ENCODE measurements around the gene CES5A. TPM values are rescaled to one million over a fixed set of nuclear protein-coding genes. Genes with fewer than 3 reads are reported as not detected.

CES5A gene
- total RNA-seq, 4 donors from 2014 or later = not detected

DNA sequence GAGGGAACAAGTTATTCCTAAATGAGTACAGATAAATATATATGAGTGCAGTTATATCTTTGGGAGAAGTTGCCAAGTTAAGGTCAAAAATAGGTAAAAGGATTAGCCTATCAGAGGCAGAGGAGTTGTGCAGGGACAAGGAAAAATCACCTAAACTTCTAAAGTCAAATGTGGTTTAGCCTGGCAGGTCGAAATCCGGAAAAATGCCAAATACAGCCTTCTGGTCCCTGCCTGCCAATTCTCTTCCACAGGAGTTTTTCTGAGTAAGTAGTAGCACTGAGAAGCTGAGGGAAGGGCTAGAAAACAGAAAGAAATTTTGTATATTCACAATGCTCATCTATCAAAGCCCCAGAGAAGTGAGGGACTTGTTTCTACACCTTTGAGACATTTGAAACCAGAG lies 17.6 kb upstream of the CES5A start:
- Histone ChIP-seq H3K4me3 (no peak overlapping the region), H3K9me3 (peaks cover 0 to 34% (median 0%) of the 10 kb centered on the region in 3 donors), H3K4me1 (no peaks in the 10 kb centered on the region), H3K27me3 (no peaks in the 10 kb centered on the region), H3K27ac (no peak overlapping the region), H3K36me3 (no peaks in the 10 kb centered on the region)
- 54 to 62% methylated on average over 2 of the region's 2 CpGs for WGBS, 2 donors (ENCODE audit: low coverage in 1 of 2)
- ATAC-seq = no peak
- TF ChIP-seq, protein P1, sequence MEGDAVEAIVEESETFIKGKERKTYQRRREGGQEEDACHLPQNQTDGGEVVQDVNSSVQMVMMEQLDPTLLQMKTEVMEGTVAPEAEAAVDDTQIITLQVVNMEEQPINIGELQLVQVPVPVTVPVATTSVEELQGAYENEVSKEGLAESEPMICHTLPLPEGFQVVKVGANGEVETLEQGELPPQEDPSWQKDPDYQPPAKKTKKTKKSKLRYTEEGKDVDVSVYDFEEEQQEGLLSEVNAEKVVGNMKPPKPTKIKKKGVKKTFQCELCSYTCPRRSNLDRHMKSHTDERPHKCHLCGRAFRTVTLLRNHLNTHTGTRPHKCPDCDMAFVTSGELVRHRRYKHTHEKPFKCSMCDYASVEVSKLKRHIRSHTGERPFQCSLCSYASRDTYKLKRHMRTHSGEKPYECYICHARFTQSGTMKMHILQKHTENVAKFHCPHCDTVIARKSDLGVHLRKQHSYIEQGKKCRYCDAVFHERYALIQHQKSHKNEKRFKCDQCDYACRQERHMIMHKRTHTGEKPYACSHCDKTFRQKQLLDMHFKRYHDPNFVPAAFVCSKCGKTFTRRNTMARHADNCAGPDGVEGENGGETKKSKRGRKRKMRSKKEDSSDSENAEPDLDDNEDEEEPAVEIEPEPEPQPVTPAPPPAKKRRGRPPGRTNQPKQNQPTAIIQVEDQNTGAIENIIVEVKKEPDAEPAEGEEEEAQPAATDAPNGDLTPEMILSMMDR (IDR thresholded peaks at IDR 0.05) = no peak
- TF ChIP-seq EP300 (IDR thresholded peaks at IDR 0.05) = no peak

DNA sequence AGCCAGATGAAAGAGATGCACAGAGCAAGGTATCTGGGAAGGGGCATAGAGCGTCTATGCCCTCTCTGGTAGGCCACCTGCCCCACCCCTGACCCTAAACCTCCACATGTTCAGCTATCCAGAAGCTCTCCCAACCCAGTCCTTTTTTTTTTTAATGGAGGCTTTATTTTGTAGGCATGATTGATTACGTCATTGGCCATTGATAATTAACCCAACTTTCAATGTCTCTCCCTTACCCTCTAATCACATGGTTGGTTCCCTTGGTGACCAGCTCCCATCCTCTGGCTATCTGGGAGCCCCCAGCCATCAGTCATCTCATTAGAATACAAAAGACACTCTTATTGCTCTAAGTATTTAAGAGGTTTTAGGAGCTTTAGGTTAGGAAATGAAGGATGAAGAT lies 14.3 kb upstream of the CES5A start:
- peaks cover 0 to 34% (median 0%) of the 10 kb centered on the region in 3 donors for H3K9me3 ChIP-seq
- no peaks in the 10 kb centered on the region for H3K27me3 ChIP-seq
- 66 to 84% methylated on average over 2 of the region's 2 CpGs for WGBS, 2 donors (ENCODE audit: low coverage in 1 of 2)
- H3K4me3 ChIP-seq = no peak overlapping the region
- no peak for ATAC-seq
- no peak overlapping the region for H3K27ac ChIP-seq
- TF ChIP-seq POLR2AphosphoS5 (IDR thresholded peaks at IDR 0.05) (no peak), EP300 (IDR thresholded peaks at IDR 0.05) (no peak), POLR2A (IDR thresholded peaks at IDR 0.05) (no peak)
- TF ChIP-seq, protein P1 (IDR thresholded peaks at IDR 0.05) = no peak
- no peaks in the 10 kb centered on the region for H3K4me1 ChIP-seq
- no peaks in the 10 kb centered on the region for H3K36me3 ChIP-seq

DNA sequence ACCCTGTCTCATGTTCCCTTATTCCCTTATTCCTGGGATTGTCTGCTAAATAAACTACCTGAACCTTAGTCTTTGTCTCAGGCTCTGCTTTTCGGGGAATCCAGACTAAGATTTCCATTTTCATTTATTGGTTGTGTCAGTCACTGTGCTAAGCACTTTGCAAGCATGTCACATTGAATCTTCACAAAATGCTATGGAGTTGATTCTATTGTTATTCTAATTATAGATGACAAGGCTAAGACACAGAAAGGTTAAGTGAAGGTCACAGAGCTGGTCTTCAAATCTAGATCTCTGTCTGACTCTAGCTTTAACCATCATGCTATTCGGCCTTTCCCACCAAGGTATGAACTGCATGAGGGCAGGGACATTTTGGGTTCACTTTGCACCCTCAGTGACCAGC lies 13.4 kb upstream of the CES5A start:
- Histone ChIP-seq H3K4me3 (no peak overlapping the region), H3K27me3 (no peaks in the 10 kb centered on the region), H3K9me3 (peaks cover 0 to 32% (median 0%) of the 10 kb centered on the region in 3 donors), H3K36me3 (no peaks in the 10 kb centered on the region), H3K27ac (no peak overlapping the region), H3K4me1 (no peaks in the 10 kb centered on the region)
- TF ChIP-seq POLR2A (IDR thresholded peaks at IDR 0.05) (no peak), POLR2AphosphoS5 (IDR thresholded peaks at IDR 0.05) (no peak), EP300 (IDR thresholded peaks at IDR 0.05) (no peak)
- TF ChIP-seq, protein P1 (IDR thresholded peaks at IDR 0.05) = no peak
- 97 to 100% methylated on average over 2 of the region's 2 CpGs for WGBS, 2 donors (ENCODE audit: low coverage in 1 of 2)
- no peak for ATAC-seq

DNA sequence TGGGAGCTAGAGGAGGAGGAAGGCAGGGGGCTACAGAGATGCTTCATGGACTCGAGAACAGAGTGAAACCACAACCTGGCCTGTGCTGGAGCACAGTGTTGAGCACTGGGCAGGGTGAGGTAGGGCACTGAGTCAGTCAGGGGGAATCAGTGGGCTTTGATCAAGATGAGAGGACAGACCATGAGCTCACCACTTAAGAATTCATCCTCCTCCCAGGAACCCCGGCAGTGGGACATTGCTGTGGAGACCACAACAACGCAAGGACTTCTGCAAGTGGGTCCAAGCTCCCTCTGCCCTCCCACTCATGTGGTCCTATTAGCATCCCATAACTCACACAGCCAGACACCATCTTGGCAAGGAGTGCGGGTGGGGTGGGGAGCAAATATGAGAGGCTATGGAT lies 1.7 kb upstream of the CES5A start:
- no peaks in the 10 kb centered on the region for H3K4me1 ChIP-seq
- TF ChIP-seq, protein P1 (IDR thresholded peaks at IDR 0.05) = no peak
- no peak for TF ChIP-seq EP300 (IDR thresholded peaks at IDR 0.05)
- no peak for TF ChIP-seq POLR2A (IDR thresholded peaks at IDR 0.05)
- no peak for TF ChIP-seq POLR2AphosphoS5 (IDR thresholded peaks at IDR 0.05)
- no peak for ATAC-seq
- no peaks in the 10 kb centered on the region for H3K9me3 ChIP-seq
- 8 to 38% methylated on average over 1 to 2 of the region's 4 CpGs for WGBS, 2 donors (ENCODE audit: low coverage in 1 of 2)
- no peak overlapping the region for H3K27ac ChIP-seq
- H3K27me3 ChIP-seq = peaks cover 29% of the 10 kb centered on the region
- no peak overlapping the region for H3K4me3 ChIP-seq
- no peaks in the 10 kb centered on the region for H3K36me3 ChIP-seq

DNA sequence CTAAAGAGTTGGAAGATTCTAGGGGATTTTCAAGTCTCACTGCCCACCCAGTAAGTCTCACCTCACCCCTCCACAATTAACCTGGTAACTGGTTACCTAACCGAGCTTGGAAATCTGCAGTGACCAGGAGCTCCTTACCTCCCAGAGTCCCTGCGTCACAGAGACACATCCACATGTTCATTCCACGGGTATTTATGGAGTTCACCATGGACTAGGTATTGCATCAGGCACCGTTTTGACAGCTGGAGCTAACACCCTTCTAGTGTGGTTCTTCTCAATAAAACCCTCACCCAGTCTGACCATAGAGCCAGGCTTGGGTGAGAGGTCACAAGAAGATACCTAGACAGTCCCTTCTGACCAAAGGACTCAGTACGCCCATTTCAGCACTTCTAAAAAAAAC lies 2.1 kb downstream of the CES5A start:
- Histone ChIP-seq H3K27ac (no peak overlapping the region), H3K36me3 (no peaks in the 10 kb centered on the region), H3K4me1 (no peaks in the 10 kb centered on the region), H3K27me3 (peaks cover 22% of the 10 kb centered on the region), H3K4me3 (no peak overlapping the region), H3K9me3 (no peaks in the 10 kb centered on the region)
- TF ChIP-seq, protein P1 (IDR thresholded peaks at IDR 0.05) = no peak
- TF ChIP-seq POLR2A (IDR thresholded peaks at IDR 0.05) (no peak), EP300 (IDR thresholded peaks at IDR 0.05) (no peak), POLR2AphosphoS5 (IDR thresholded peaks at IDR 0.05) (no peak)
- WGBS, 2 donors (ENCODE audit: low coverage in 1 of 2) = 82 to 100% methylated on average over 1 to 5 of the region's 5 CpGs
- ATAC-seq = no peak

All from gastroesophageal sphincter (tissue), 4 donors.